ENCODE measurements around the gene CTBS. TPM values are rescaled to one million over a fixed set of nuclear protein-coding genes. Genes with fewer than 3 reads are reported as not detected.

Gene CTBS
- polyA plus RNA-seq, 1 donor (not counting 4 experiments of a cell fraction or from before 2014, with no cell fraction given) = 16.7 TPM

GRCh38 chr1:84569216-84569615, 5.0 kb downstream of the CTBS start:
- no peak for FAIRE-seq
- no peak for TF ChIP-seq EZH2 (IDR thresholded peaks at IDR 0.05; ENCODE audit: low read length)
- TF ChIP-seq, protein P1, sequence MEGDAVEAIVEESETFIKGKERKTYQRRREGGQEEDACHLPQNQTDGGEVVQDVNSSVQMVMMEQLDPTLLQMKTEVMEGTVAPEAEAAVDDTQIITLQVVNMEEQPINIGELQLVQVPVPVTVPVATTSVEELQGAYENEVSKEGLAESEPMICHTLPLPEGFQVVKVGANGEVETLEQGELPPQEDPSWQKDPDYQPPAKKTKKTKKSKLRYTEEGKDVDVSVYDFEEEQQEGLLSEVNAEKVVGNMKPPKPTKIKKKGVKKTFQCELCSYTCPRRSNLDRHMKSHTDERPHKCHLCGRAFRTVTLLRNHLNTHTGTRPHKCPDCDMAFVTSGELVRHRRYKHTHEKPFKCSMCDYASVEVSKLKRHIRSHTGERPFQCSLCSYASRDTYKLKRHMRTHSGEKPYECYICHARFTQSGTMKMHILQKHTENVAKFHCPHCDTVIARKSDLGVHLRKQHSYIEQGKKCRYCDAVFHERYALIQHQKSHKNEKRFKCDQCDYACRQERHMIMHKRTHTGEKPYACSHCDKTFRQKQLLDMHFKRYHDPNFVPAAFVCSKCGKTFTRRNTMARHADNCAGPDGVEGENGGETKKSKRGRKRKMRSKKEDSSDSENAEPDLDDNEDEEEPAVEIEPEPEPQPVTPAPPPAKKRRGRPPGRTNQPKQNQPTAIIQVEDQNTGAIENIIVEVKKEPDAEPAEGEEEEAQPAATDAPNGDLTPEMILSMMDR (optimal IDR thresholded peaks at IDR 0.05 in 1 of 3, IDR thresholded peaks at IDR 0.05 in 1 of 3, conservative IDR thresholded peaks at IDR 0.05 in 1 of 3; ENCODE audit: extremely low read depth in 1 of 3, insufficient read depth in 2 of 3, low read length in 3 of 3) = no peak
- H3K27ac ChIP-seq (ENCODE audit: control insufficient read depth, insufficient read depth, low read length) = no peak overlapping the region

DNA sequence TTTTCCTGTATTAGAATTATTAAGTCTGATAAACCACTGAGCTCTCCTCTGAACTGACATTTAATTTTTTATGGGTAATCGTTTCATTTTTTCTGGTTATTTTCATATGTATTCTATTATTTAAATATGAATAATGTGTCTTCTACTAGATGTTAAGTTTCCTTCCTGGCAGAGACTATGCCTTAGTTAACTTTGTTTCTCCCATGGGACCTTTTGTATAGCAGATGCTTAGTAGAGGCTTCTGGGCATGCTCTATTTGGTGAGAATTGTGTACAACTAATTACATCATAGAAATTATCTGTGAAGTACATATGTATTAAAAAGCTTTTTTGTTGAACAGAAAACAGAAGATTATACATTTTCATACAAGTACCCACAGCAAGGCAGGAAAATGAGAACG, 23.4 kb downstream of the CTBS start:
- no peak for TF ChIP-seq EZH2 (IDR thresholded peaks at IDR 0.05; ENCODE audit: low read length)
- TF ChIP-seq, protein P1 (optimal IDR thresholded peaks at IDR 0.05 in 1 of 3, IDR thresholded peaks at IDR 0.05 in 1 of 3, conservative IDR thresholded peaks at IDR 0.05 in 1 of 3; ENCODE audit: extremely low read depth in 1 of 3, insufficient read depth in 2 of 3, low read length in 3 of 3) = no peak
- Histone ChIP-seq H3K9me1 (ENCODE audit: control insufficient read depth, extremely low read depth, insufficient read depth, low read length) (no peaks in the 10 kb centered on the region), H3K27ac (ENCODE audit: control insufficient read depth, insufficient read depth, low read length) (no peak overlapping the region), H3K79me2 (ENCODE audit: control insufficient read depth, insufficient read depth, low read length) (no peaks in the 10 kb centered on the region), H3K9ac (ENCODE audit: control insufficient read depth, extremely low read depth, insufficient read depth, low read length) (no peak overlapping the region), H2AFZ (ENCODE audit: control insufficient read depth, low read length) (no peak overlapping the region), H3K4me1 (ENCODE audit: control insufficient read depth, extremely low read depth, insufficient read depth, low read length) (no peaks in the 10 kb centered on the region), H3K4me2 (ENCODE audit: control insufficient read depth, extremely low read depth, insufficient read depth, low read depth, low read length) (no peak overlapping the region), H3K9me3 (ENCODE audit: control insufficient read depth, low read depth, low read length) (no peaks in the 10 kb centered on the region), H3K36me3 (ENCODE audit: control insufficient read depth in 2 of 2, extremely low read depth in 1 of 2, insufficient read depth in 2 of 2, low read length in 2 of 2) (no peaks in the 10 kb centered on the region), H4K20me1 (ENCODE audit: control insufficient read depth, extremely low read depth, insufficient read depth, low read length) (no peaks in the 10 kb centered on the region), H3K27me3 (ENCODE audit: control insufficient read depth, extremely low read depth, insufficient read depth, low read length) (no peaks in the 10 kb centered on the region), H3K4me3 (ENCODE audit: control insufficient read depth in 2 of 3, extremely low read depth in 1 of 3, insufficient read depth in 2 of 3, low read depth in 1 of 3, low read length in 3 of 3) (no peak overlapping the region)
- DNase-seq (ENCODE audit: low read depth, low spot score) = no peak
- FAIRE-seq = no peak
- dilution Hi-C loops (cut with MboI; ENCODE audit: extremely low pct_ligation_motif_present, low sequenced_read_pairs) = no loop called here

More at GRCh38 chr1:84569216-84569615, 5.0 kb downstream of the CTBS start:
- Histone ChIP-seq H3K9ac (ENCODE audit: control insufficient read depth, extremely low read depth, insufficient read depth, low read length) (no peak overlapping the region), H3K36me3 (ENCODE audit: control insufficient read depth in 2 of 2, extremely low read depth in 1 of 2, insufficient read depth in 2 of 2, low read length in 2 of 2) (peaks cover 0 to 14% of the 10 kb centered on the region in 2 experiments), H4K20me1 (ENCODE audit: control insufficient read depth, extremely low read depth, insufficient read depth, low read length) (no peaks in the 10 kb centered on the region), H3K9me3 (ENCODE audit: control insufficient read depth, low read depth, low read length) (no peaks in the 10 kb centered on the region), H2AFZ (ENCODE audit: control insufficient read depth, low read length) (no peak overlapping the region), H3K4me3 (ENCODE audit: control insufficient read depth in 2 of 3, extremely low read depth in 1 of 3, insufficient read depth in 2 of 3, low read depth in 1 of 3, low read length in 3 of 3) (no peak overlapping the region), H3K79me2 (ENCODE audit: control insufficient read depth, insufficient read depth, low read length) (peaks cover 3% of the 10 kb centered on the region), H3K9me1 (ENCODE audit: control insufficient read depth, extremely low read depth, insufficient read depth, low read length) (no peaks in the 10 kb centered on the region), H3K4me1 (ENCODE audit: control insufficient read depth, extremely low read depth, insufficient read depth, low read length) (peaks cover 22% of the 10 kb centered on the region), H3K27me3 (ENCODE audit: control insufficient read depth, extremely low read depth, insufficient read depth, low read length) (no peaks in the 10 kb centered on the region), H3K4me2 (ENCODE audit: control insufficient read depth, extremely low read depth, insufficient read depth, low read depth, low read length) (no peak overlapping the region)
- no peak for DNase-seq (ENCODE audit: low read depth, low spot score)
- dilution Hi-C loops (cut with MboI; ENCODE audit: extremely low pct_ligation_motif_present, low sequenced_read_pairs) = no loop called here
